ENCODE data around the gene TMEM50A. TPM values are rescaled to one million over a fixed set of nuclear protein-coding genes. Genes with fewer than 3 reads are reported as not detected.
"Not testable (repeated sequence)": the region's sequence is repeated elsewhere in the genome, so short reads cannot be mapped to it uniquely, and the experiment has no call there.

Gene TMEM50A
- total and polyA plus RNA-seq, 2 donors (not counting 1 experiment from before 2014, with no cell fraction given) = 141 to 186 TPM

DNA sequence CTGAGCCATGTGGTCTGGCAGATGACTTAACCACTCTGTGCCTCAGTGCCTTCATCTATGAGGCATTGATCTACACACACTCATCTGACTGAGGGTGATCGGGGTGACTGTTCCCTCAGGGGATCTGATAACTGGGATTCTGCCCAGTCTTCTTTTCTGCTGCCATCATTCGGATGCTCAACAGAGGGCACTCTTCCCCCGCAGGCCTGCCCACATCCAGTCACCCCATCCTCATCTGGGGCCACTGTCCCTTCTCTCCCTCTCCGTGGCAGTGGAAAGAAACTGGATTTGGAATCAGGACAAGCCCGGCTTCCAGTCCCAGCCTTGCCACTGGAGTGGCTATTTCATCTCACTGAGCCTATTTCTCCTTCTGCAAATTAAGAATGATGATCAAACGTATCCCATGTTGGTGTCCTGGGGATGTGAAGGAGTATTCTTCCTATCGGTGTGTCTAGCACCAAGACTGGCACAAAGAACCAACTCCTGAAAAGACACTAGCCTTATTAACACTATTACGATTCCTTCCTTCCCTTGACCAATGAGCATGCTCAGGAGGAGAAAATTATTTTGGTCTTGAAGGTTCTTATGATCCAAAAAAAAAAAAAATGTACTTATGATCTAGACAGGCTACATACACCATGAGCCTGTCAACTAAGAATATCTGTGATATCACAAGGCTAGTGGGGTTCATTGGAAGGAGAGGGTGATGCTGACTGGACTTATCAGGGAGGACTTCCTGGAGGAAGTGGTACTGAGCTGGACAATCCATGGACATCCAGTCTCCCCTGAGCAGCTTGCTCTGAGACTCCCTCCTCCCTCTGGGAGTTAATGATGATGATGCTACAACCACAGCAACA, 65.0 kb downstream of the TMEM50A start:
- not testable (repeated sequence) for H3K79me2 ChIP-seq (ENCODE audit: control insufficient read depth, insufficient read depth, low read length); H3K27ac ChIP-seq (ENCODE audit: insufficient read depth, low read length); DNase-seq (ENCODE audit: low read depth in 2 of 2)

DNA sequence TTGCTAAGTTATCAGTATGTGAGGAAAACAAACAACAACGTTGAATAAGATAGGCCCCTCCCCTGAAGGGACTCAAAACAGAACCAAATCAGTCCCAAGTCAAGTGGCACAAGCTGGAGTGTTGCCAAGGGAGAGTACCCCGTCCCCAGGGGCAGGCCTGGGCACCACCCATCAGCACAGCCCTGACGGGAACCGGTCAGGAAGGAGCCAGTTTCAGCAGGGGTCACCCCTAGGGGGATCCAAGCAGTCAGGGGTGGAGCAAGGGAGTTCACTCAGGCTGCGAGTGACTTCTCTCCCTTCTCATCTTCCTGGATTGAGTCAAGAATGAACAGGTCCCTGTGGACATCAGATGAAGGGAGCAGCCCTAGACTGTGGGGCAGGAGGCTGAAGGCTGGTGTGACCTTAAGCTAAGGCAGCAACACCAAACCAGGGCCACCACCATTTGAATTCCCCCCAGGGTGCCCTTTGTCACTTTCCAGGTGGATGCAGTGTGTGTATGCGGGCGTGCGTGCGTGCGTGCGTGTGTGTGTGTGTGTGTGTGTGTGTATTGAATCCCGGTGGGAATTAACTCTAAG, 67.7 kb downstream of the TMEM50A start:
- not testable (repeated sequence) for H3K9me3 ChIP-seq (ENCODE audit: control insufficient read depth, insufficient read depth, low read depth, low read length); H3K27me3 ChIP-seq (ENCODE audit: control insufficient read depth, insufficient read depth, low read length); H3K4me3 ChIP-seq (replicated peaks in 1 of 4; ENCODE audit: control extremely low read depth in 1 of 4, insufficient read depth in 1 of 4, low read depth in 3 of 4, low read length in 4 of 4); H2AFZ ChIP-seq (ENCODE audit: low read length); H3K27ac ChIP-seq (ENCODE audit: insufficient read depth, low read length); DNase-seq (ENCODE audit: low read depth in 2 of 2); H3K4me1 ChIP-seq (ENCODE audit: control insufficient read depth, extremely low read depth, insufficient read depth, low read length); H3K36me3 ChIP-seq (ENCODE audit: control insufficient read depth, insufficient read depth, low read length); H3K79me2 ChIP-seq (ENCODE audit: control insufficient read depth, insufficient read depth, low read length); H3K4me2 ChIP-seq (ENCODE audit: extremely low read depth, insufficient read depth, low read length); H3K9ac ChIP-seq (ENCODE audit: insufficient read depth, low read length); H4K20me1 ChIP-seq (ENCODE audit: control insufficient read depth, extremely low read depth, insufficient read depth, low read length)

More for the DNA sequence above, 65.0 kb downstream of the TMEM50A start:
- H3K36me3 ChIP-seq (ENCODE audit: control insufficient read depth, insufficient read depth, low read length); H3K9ac ChIP-seq (ENCODE audit: insufficient read depth, low read length); H3K27me3 ChIP-seq (ENCODE audit: control insufficient read depth, insufficient read depth, low read length); H4K20me1 ChIP-seq (ENCODE audit: control insufficient read depth, extremely low read depth, insufficient read depth, low read length); H3K4me1 ChIP-seq (ENCODE audit: control insufficient read depth, extremely low read depth, insufficient read depth, low read length); H3K4me2 ChIP-seq (ENCODE audit: extremely low read depth, insufficient read depth, low read length); H2AFZ ChIP-seq (ENCODE audit: low read length); H3K9me3 ChIP-seq (ENCODE audit: control insufficient read depth, insufficient read depth, low read depth, low read length); H3K4me3 ChIP-seq (replicated peaks in 1 of 4; ENCODE audit: control extremely low read depth in 1 of 4, insufficient read depth in 1 of 4, low read depth in 3 of 4, low read length in 4 of 4): not testable (repeated sequence)
- TF ChIP-seq, protein P1, sequence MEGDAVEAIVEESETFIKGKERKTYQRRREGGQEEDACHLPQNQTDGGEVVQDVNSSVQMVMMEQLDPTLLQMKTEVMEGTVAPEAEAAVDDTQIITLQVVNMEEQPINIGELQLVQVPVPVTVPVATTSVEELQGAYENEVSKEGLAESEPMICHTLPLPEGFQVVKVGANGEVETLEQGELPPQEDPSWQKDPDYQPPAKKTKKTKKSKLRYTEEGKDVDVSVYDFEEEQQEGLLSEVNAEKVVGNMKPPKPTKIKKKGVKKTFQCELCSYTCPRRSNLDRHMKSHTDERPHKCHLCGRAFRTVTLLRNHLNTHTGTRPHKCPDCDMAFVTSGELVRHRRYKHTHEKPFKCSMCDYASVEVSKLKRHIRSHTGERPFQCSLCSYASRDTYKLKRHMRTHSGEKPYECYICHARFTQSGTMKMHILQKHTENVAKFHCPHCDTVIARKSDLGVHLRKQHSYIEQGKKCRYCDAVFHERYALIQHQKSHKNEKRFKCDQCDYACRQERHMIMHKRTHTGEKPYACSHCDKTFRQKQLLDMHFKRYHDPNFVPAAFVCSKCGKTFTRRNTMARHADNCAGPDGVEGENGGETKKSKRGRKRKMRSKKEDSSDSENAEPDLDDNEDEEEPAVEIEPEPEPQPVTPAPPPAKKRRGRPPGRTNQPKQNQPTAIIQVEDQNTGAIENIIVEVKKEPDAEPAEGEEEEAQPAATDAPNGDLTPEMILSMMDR (conservative IDR thresholded peaks at IDR 0.05 in 1 of 2, IDR thresholded peaks at IDR 0.05 in 1 of 2; ENCODE audit: low read depth in 1 of 2, low read length in 2 of 2) = peak; percentile 20 to 22

DNA sequence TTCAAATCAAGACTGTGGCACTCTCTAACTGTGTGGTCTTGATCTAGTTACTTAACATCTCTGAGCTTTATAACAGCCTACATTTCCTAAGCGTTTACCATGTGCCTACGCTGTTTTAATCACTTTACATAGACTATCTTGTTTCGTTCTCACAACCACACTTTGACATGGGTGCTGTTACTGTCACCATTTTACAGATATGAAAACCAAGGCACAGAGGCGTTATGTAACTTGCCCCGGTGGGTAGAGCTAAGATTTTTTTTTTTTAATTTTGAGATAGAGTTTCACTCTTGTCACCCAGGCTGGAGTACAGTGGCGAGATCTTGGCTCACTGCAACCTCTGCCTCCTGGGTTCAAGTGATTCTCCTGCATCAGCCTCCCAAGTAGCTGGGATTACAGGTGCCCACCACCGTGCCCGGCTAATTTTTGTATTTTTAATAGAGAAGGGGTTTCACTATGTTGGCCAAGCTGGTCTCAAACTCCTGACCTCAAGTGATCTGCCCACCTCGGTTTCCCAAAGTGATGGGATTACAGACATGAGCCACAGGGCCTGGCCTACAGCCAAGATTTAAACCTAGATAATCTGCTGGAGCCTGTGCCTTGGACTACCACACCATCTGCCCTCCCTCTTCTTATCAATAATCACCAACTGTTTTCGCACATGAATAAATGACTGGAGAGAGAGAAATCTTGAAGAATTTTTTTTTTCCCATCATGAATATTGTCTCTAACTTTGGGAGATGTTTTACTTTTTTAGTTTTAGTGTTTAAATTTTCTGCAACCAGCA, 71.7 kb downstream of the TMEM50A start:
- H3K9me3 ChIP-seq (ENCODE audit: control insufficient read depth, insufficient read depth, low read depth, low read length); H3K27me3 ChIP-seq (ENCODE audit: control insufficient read depth, insufficient read depth, low read length); H4K20me1 ChIP-seq (ENCODE audit: control insufficient read depth, extremely low read depth, insufficient read depth, low read length); H3K4me3 ChIP-seq (replicated peaks in 1 of 4; ENCODE audit: control extremely low read depth in 1 of 4, insufficient read depth in 1 of 4, low read depth in 3 of 4, low read length in 4 of 4); H3K9ac ChIP-seq (ENCODE audit: insufficient read depth, low read length); H3K79me2 ChIP-seq (ENCODE audit: control insufficient read depth, insufficient read depth, low read length); H2AFZ ChIP-seq (ENCODE audit: low read length); DNase-seq (ENCODE audit: low read depth in 2 of 2); H3K36me3 ChIP-seq (ENCODE audit: control insufficient read depth, insufficient read depth, low read length); H3K4me2 ChIP-seq (ENCODE audit: extremely low read depth, insufficient read depth, low read length); H3K27ac ChIP-seq (ENCODE audit: insufficient read depth, low read length); H3K4me1 ChIP-seq (ENCODE audit: control insufficient read depth, extremely low read depth, insufficient read depth, low read length): not testable (repeated sequence)

Other genes starting within 250 kb of the TMEM50A start
- 42.4 and 55.0 TPM in 2 replicates for gene SYF2, start 105.8 kb upstream of the TMEM50A start, total RNA-seq
- gene SYF2, start 105.8 kb upstream of the TMEM50A start, polyA plus RNA-seq = 36.2 and 41.6 TPM in 2 replicates
- 123 and 128 TPM in 2 replicates for gene RSRP1, start 90.9 kb upstream of the TMEM50A start, total RNA-seq
- gene RSRP1, start 90.9 kb upstream of the TMEM50A start, polyA plus RNA-seq = 21.2 and 37.9 TPM in 2 replicates
- not detected in 2 replicates for gene RHD, start 65.8 kb upstream of the TMEM50A start, total RNA-seq
- not detected in 2 replicates for gene RHD, start 65.8 kb upstream of the TMEM50A start, polyA plus RNA-seq
- 0.26 and 0.50 TPM in 2 replicates for gene RHCE, start 82.5 kb downstream of the TMEM50A start, total RNA-seq
- 0.38 and 1.2 TPM in 2 replicates for gene RHCE, start 82.5 kb downstream of the TMEM50A start, polyA plus RNA-seq
- gene MACO1, start 92.6 kb downstream of the TMEM50A start, total RNA-seq = 16.9 and 17.5 TPM in 2 replicates
- 12.4 and 14.2 TPM in 2 replicates for gene MACO1, start 92.6 kb downstream of the TMEM50A start, polyA plus RNA-seq
- gene LDLRAP1, start 205.3 kb downstream of the TMEM50A start, total RNA-seq = 6.9 and 7.3 TPM in 2 replicates
- gene LDLRAP1, start 205.3 kb downstream of the TMEM50A start, polyA plus RNA-seq = 12.5 and 21.0 TPM in 2 replicates

Measured in fibroblast of lung (primary cell).